ENCODE results near the gene C5orf58.
A peak's percentile ranks its signal among the peaks of the same experiment; 100 is the strongest.

C5orf58 gene

DNA sequence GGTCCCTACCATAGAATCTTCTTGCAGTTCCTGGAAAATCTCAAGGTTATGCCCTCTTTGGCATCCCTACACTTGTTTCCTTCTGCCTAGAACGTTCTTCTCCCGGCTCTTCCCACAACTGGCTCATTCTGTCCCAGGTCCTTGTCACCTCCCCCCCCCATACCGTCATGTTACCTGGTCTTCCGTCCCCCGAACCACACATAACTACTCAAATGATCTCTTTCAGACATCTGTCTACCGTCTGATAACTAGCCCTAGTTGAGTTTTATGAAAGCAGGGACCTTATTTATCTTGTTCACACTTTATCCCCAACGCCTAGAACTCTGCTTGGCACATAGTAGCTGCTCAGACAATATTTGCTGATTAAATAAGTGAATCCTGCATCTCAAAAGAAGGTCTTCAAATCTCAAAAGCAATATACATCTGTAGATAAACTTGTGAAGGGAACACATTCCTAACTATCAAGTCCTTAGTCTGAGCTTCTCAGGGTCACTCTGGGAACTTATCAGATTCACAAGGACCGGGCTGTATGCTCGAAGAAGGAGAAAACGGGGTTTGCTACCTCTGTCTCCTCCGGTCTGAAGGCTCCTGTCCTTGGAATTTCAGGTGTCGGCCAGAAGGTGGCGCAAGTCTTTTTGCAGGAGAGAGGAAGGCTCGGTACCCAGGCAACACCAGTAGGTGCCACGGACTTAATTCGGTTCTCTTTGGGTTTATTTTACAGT, 34.8 kb downstream of the C5orf58 start:
- no peaks in the 10 kb centered on the region for H3F3A ChIP-seq (ENCODE audit: low read depth)
- H3K79me2 ChIP-seq (ENCODE audit: insufficient read depth, low read length) = peaks cover 23% of the 10 kb centered on the region
- no peak overlapping the region for H2AFZ ChIP-seq (ENCODE audit: low read length)
- no peaks in the 10 kb centered on the region for H3K9me3 ChIP-seq (ENCODE audit: insufficient read depth, low read depth, low read length)
- peaks cover 87% of the 10 kb centered on the region for H3K36me3 ChIP-seq (ENCODE audit: insufficient read depth, low read length)
- peaks cover 15% of the 10 kb centered on the region for H4K20me1 ChIP-seq (ENCODE audit: insufficient read depth, low read length, poor library complexity, severe bottlenecking)
- no peak overlapping the region for H3K9ac ChIP-seq (ENCODE audit: low read depth, low read length, poor library complexity, severe bottlenecking)
- peak overlapping the region; percentile 20 for H3K4me2 ChIP-seq (ENCODE audit: low read depth, low read length, poor library complexity, severe bottlenecking)
- H3K4me1 ChIP-seq (ENCODE audit: insufficient read depth, low read length, poor library complexity, severe bottlenecking) = peaks cover 17% of the 10 kb centered on the region
- no peak overlapping the region for H3K4me3 ChIP-seq (ENCODE audit: low read length, poor library complexity, severe bottlenecking)
- no peaks in the 10 kb centered on the region for H3K27me3 ChIP-seq (ENCODE audit: insufficient read depth, low read length, poor library complexity, severe bottlenecking)
- H3K9me2 ChIP-seq (replicated peaks; ENCODE audit: low read depth, low read length) = no peaks in the 10 kb centered on the region
- no peak for TF ChIP-seq EZH2phosphoT487 (IDR thresholded peaks at IDR 0.05; ENCODE audit: borderline replicate concordance)
- TF ChIP-seq, protein P1, sequence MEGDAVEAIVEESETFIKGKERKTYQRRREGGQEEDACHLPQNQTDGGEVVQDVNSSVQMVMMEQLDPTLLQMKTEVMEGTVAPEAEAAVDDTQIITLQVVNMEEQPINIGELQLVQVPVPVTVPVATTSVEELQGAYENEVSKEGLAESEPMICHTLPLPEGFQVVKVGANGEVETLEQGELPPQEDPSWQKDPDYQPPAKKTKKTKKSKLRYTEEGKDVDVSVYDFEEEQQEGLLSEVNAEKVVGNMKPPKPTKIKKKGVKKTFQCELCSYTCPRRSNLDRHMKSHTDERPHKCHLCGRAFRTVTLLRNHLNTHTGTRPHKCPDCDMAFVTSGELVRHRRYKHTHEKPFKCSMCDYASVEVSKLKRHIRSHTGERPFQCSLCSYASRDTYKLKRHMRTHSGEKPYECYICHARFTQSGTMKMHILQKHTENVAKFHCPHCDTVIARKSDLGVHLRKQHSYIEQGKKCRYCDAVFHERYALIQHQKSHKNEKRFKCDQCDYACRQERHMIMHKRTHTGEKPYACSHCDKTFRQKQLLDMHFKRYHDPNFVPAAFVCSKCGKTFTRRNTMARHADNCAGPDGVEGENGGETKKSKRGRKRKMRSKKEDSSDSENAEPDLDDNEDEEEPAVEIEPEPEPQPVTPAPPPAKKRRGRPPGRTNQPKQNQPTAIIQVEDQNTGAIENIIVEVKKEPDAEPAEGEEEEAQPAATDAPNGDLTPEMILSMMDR (conservative IDR thresholded peaks at IDR 0.05; ENCODE audit: low read length) = peak; percentile 67

DNA sequence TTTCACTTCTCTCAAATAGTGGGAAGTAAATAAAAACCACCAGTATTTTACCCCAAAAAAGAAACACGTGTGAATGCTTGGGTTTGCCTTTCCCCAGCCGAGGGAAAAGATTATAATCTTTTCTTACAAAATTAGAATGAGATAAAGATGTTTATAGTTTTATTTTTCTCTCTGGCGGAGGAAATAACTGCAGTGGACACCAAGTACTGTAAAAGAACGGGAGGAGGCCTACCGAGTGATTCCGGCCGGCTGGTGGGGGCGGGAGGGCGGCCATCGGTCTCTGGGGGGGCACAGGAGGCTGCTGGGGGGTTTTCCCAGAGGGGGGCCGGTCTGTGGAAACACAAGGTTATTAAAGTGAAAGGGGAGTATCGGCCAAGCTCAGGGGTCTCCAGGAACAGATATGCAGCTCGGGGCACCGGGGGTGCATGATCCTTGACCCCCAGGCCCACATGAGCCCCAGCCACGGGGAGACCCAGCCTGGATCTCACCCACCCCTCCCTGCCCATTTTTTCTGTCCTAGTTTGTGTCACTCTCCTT, 35.4 kb downstream of the C5orf58 start:
- Histone ChIP-seq H3K79me2 (ENCODE audit: insufficient read depth, low read length) (peaks cover 23% of the 10 kb centered on the region), H3K9me2 (replicated peaks; ENCODE audit: low read depth, low read length) (no peaks in the 10 kb centered on the region), H3K9me3 (ENCODE audit: insufficient read depth, low read depth, low read length) (no peaks in the 10 kb centered on the region), H3K4me3 (ENCODE audit: low read length, poor library complexity, severe bottlenecking) (no peak overlapping the region), H3K9ac (ENCODE audit: low read depth, low read length, poor library complexity, severe bottlenecking) (no peak overlapping the region), H2AFZ (ENCODE audit: low read length) (no peak overlapping the region), H3K36me3 (ENCODE audit: insufficient read depth, low read length) (peaks cover 87% of the 10 kb centered on the region), H4K20me1 (ENCODE audit: insufficient read depth, low read length, poor library complexity, severe bottlenecking) (peaks cover 15% of the 10 kb centered on the region), H3K4me1 (ENCODE audit: insufficient read depth, low read length, poor library complexity, severe bottlenecking) (peaks cover 13% of the 10 kb centered on the region), H3F3A (ENCODE audit: low read depth) (no peaks in the 10 kb centered on the region), H3K27me3 (ENCODE audit: insufficient read depth, low read length, poor library complexity, severe bottlenecking) (no peaks in the 10 kb centered on the region), H3K4me2 (ENCODE audit: low read depth, low read length, poor library complexity, severe bottlenecking) (no peak overlapping the region)
- TF ChIP-seq EZH2phosphoT487 (IDR thresholded peaks at IDR 0.05; ENCODE audit: borderline replicate concordance) = no peak
- TF ChIP-seq, protein P1 (conservative IDR thresholded peaks at IDR 0.05; ENCODE audit: low read length) = no peak

DNA sequence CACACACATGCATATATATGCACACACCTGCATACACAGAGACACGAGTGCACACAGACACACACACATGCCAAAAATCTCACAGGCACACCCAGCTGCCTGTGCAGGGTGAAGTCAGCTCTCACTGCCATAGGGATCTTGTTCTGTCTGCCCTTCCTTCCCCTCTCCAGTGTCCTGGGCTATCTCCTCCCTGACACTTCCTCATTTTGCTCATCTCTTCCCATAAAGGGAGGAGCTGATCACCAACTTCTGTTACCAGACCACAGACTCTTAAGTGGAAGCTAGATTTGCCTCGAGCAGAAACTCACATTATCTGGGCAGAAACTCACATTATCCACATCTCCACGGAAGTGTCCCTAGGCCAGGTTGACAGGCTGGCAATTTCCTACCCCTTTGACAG, 36.1 kb downstream of the C5orf58 start:
- Histone ChIP-seq H3K79me2 (ENCODE audit: insufficient read depth, low read length) (peaks cover 23% of the 10 kb centered on the region), H2AFZ (ENCODE audit: low read length) (no peak overlapping the region), H3K36me3 (ENCODE audit: insufficient read depth, low read length) (peaks cover 87% of the 10 kb centered on the region), H3K9ac (ENCODE audit: low read depth, low read length, poor library complexity, severe bottlenecking) (no peak overlapping the region), H3K4me1 (ENCODE audit: insufficient read depth, low read length, poor library complexity, severe bottlenecking) (peaks cover 13% of the 10 kb centered on the region), H3K4me3 (ENCODE audit: low read length, poor library complexity, severe bottlenecking) (no peak overlapping the region), H3K27me3 (ENCODE audit: insufficient read depth, low read length, poor library complexity, severe bottlenecking) (no peaks in the 10 kb centered on the region), H3K9me2 (replicated peaks; ENCODE audit: low read depth, low read length) (no peaks in the 10 kb centered on the region), H3F3A (ENCODE audit: low read depth) (no peaks in the 10 kb centered on the region), H3K9me3 (ENCODE audit: insufficient read depth, low read depth, low read length) (no peaks in the 10 kb centered on the region), H3K4me2 (ENCODE audit: low read depth, low read length, poor library complexity, severe bottlenecking) (no peak overlapping the region), H4K20me1 (ENCODE audit: insufficient read depth, low read length, poor library complexity, severe bottlenecking) (peaks cover 15% of the 10 kb centered on the region)
- no peak for TF ChIP-seq EZH2phosphoT487 (IDR thresholded peaks at IDR 0.05; ENCODE audit: borderline replicate concordance)
- TF ChIP-seq, protein P1 (conservative IDR thresholded peaks at IDR 0.05; ENCODE audit: low read length) = no peak

Data from Loucy (cell line).